Activated CD4-positive, alpha-beta T cell treated with anti-CD3 and anti-CD28 coated beads, Interleukin-2, amount 50 U/mL, for 16 hours (primary cell): ENCODE measurements around the gene CACNA2D3.

Source experiments
- DNase-seq: peaks from one replicate; pipeline ENCODE4 v3.0.0-alpha.2; 2020

CACNA2D3 gene

DNA sequence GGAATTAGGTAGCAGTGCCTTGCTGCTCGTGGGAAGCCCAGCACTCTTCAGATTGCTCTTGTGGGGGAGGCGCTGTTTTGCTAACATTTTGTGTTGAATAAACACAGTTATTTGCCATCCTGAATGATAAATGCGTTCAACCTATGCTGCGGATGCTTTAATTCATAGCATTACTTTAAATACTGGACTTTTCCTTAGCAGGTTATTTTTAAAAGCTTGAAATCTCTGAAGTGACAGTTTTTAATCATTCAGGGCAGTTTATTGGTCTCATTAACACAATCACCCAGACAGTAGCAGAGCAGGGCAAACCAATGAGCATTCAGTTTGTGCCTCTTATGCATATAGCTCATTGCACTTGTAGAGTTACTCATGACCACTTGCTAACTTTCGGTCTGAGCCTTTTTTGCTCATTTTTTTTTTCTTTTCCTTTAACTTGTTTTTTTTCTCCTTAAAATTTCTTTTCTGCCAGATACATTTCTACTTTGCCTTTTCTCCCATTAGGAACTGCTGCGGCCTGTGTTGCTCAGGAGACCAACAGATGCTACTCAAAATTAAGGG lies 5.2 kb downstream of the CACNA2D3 start:
- DNase-seq: no peak

DNA sequence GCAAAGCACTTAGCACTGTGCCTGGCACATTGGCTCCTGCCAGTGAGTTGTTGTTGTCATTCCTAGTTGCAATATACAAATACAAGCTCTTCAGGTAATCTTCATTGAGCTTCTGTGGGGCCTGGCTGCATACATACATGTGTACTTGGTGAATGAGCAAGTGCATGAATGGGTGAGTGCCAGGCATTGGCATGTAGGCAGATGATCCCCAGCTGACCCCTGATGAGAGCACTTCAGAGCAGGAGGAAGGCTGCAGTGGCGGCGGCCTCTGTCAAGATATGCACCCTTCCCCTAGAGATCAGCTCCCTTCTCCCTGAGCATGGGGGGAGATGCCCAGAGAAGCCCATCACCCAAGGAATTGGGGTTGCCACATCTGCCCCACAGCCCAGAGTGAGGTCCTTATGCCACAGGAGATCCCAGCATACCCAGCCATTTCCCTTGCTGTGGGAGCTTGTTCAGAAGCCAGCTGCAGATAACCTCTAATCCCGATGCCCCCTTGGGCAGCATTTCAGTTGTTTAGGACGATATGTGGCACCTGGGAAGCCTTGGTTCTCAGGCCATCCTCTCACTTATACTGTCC lies 8.8 kb downstream of the CACNA2D3 start:
- no peak for DNase-seq

DNA sequence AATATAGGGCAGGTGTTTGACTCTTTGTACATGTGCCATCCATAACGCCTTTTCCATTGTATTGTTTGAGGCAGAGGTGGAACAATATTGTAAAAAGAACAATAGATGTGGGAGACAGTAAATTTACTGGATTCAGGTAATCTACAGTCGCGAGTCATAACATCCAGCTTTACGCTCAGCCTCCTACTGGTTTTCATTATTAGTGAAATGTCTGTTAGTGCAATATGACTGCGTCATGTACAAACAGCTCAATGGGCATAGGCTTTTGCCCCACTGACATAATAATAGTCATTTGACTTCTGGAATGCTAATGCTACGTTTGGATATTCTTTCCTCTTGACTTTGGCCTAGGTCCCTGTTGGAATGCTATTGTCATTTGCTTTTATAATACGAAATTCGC lies 9.5 kb downstream of the CACNA2D3 start:
- no peak for DNase-seq

DNA sequence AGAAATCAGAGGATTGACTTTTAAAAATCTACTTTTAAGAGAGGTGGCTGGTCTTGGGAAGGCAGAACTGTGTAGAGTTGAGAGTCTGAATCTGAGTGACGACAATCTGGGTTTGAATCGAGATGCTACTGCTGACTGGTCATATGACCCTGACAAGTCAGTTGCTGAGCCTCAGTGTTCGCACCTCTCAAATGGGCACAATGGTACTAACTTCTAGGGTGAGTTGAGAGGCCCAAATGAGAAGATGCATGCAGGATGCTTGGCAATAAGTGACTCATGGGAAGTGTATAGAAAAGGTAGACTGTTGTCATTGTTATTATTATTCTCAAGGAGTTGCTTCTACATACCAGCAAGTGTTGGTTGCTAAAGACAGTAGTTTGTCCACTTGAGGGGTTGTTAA lies 10.3 kb downstream of the CACNA2D3 start:
- DNase-seq: no peak

DNA sequence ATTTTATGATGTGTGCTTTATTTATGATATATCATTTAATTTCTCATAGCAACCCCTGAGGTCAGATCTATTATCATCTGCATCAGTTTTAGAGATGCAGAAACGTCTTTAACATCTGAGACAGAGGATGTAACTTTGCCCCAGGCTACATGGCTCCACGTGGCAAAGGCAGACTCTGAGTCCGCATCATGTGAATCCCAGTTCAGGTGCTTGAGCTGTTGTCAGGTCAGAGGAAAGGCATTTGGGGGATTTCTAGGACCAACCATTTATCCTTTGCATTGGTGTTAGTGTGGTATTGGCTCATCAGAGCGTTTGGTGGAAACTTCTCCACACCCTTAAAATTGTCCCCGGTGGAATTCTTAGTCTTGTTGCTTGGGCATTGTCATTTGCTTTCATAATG lies 10.8 kb downstream of the CACNA2D3 start:
- DNase-seq: no peak

DNA sequence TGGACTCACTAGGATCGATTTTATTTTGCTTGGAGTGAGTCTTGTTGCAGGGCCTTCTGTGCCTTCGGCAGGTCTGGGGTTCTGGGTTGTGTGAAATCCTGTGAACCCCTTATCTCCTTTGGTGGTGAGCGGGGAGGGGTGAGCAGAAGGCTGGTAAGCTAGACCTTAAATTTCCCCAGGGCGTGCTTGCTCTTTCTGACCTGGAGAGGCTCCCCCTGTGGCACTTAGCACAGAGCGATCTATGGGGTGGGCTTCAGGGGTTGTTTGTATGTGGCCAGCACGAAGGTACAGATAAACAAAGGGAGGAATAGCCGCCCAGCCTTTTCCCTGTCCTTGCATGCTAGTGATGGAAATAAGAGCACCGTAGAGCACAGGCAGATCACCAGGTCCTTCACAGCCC lies 11.8 kb downstream of the CACNA2D3 start:
- no peak for DNase-seq

DNA sequence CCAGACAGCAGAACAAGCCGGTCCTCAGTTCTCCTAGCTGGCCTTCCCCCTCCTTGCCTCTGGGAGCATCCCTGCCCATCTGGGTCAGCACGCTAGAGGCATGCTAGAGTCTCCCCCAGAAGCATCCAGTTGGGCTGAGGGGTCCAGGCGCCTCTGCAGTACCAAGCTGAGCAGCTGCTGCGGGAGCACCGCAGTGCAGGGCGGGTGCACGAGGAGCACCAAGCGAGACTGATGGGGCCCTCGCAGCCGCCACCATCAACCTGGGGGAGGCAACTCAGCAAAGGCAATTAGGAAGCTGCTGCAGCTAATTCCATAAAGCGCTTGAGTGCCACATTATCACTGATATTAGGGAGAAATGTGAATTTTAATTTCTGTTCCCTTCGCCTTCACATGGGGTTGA lies 12.4 kb downstream of the CACNA2D3 start:
- DNase-seq: no peak

DNA sequence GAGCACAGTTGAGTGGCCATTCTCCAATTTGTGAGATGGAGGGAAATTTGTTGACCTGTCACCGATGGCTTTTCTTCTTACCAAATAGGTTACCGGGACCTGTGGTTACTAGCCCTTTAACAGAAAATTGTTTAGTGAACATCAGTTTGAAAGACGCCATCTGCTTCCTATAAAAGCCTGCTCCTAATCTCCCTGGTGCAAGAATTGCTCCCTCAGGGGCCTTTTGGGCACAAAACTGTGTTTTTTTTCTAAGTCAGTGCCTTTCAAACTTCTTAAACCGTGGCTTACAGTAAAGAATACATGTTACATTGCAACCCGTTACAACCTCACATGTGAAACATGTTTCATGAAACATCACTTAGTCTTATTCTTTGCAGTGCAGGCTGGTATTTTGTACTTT lies 15.0 kb downstream of the CACNA2D3 start:
- no peak for DNase-seq

DNA sequence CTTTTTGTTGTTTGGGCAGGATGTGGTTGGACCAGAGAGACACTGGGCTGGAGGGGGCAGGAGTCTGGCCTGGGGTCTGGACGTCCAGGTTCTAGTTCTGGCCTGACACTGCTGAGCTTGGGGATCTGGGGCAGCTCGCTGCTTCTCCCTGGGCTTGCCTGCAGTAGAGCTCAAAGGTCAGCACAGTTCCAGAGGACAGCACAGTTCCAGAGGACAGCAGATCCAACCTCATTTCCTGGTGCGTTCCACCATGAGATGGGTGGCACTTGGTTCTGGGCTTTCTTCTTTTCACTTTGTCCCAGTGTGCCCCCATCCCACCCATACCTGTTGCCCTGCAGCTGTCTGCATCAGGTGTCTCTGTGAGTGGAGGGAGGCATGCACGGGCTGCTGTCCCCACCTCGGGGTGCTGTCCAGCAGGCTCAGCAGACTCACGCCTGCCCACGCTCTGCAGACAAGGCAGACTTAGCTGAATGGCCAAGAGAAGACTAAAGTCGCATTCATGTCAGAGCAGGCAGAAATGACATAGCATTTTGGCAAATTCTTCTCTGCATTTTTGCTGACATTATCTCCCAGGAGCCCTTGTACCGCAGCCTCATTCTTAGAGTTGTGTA lies 16.7 kb downstream of the CACNA2D3 start:
- DNase-seq: no peak

DNA sequence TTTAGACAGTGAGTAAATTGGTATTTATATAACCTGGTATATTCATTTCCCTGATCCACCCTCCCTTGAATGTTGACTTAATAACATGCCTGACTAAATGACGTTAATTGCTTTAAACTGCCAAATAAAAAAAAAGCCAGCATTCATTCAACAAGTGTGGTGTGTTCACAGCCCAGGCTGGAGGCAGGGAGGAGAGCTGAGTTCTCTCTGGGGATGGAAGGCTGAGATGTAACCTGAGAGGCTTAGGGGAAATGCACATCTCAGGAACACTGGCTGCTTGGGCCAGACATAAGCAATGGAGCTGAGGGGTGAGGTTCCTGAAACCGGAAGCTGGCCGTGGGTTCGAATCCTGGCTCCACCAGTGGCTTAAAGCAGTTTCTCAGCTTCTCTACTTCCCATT lies 17.3 kb downstream of the CACNA2D3 start:
- DNase-seq: no peak

DNA sequence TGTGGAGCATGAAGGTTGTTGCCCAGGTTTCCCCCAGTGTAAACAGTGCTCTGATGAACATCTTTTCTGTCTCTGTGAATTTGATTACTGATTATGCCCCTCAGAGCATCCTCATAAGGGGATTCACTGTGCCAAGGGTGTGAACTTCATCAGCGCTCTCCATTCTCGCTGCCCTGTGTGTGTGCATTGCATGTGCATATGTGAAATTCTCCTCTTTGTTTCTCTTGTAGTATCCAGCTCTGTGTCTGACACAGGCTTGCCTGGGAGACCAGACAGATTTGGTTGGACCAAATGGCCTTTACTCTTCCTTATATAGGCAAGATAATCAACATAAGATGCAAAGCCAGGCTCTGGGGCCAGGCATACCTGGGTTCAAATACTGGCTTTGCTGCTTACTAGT lies 21.9 kb downstream of the CACNA2D3 start:
- DNase-seq: no peak

DNA sequence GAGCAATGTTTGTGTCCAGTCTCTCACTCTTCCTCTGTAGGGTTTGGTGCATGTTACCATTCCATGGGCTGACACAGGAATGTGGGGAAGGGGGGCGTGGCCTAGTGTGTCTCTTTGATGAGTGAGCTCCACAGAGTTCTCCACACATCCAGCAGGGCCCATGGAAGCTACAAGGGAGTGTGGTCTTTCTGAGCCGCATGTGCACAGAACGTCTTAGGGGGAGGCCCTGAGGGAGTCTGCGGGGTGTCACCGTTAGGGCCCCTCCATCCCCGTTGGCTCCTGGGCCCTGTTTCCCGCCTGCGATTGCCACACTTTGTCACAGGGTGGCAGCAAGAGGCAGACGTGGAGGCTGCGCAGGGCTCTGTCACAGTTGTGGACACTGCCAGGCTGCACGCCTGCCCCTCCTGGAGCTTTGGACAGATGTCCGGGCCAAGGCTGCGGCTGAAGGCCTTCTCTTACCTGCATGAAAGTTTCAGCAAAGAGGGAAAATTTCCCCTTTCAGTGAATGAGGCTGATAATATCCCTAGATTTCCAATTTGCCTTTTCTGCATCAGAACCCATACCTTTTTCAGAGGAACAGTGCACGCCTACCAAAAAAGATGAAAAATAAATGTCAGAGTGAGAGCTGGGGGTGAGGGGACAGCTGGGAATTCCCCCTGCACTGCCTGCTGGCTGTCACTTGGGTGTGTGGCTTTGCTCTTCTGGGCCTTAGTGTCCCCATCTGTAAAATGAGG lies 24.3 kb downstream of the CACNA2D3 start:
- DNase-seq: peak; percentile 21

DNA sequence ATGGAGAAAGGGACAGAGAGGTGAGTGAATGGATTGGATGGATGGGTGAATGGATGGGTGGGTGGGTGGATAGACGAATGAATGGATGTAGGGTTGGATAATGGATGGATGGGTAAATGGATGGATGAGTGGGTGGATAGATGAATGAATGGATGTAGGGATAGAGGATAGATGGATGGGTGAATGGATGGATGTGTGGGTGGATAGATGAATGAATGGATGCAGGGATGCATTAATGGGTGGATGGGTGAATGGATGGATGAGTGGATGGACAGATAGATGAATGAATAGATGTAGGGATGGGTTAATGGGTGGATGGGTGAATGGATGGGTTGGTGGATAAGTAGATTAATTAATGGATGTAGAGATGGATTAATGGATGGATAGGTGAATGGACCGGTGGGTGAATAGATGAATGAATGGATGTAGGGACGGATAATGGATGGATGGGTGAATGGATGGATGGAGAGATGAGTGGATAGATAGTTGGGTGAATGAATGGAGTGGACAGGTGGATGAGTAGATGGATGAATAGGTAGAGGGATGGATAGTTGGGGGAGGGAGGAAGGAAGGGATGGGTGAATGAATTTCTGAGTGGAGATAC lies 28.6 kb downstream of the CACNA2D3 start:
- no peak for DNase-seq

DNA sequence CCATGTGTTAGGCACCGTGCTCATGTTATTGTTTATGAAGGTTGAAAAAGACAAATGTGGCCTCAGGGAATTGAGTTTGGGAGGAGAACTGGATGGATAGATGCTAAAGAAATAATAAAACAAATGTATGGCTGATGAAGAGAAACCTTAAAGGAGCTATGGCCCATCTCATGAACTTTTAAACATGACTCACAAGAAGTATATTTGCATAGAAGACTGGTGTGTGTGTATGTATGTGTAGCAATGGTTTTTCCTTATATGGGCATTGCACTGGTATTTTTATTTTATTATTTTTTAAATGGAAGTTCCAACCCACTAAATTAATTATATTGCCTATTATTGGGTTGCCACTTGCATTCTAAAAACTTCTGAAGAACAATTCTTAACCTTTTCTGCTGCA lies 31.1 kb downstream of the CACNA2D3 start:
- no peak for DNase-seq

DNA sequence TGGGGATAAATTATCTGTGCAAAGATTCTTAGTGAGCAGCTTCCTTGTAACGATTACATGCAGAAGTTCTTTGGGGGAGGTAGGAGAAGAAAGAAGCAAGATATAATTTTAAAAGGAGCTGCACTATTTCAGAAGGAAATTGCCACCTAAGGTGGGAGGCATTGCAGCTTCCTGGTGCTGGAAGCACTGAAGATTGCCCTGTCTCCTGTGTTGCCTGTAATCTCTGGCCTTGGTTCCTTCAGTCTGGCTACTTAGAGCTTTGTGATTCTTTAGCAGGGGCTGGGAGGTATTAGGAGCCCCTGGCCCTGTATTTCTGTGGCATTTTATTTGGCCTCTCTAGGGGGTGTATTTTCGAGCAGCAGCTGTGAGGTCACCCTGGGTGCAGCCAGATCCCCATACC lies 35.5 kb downstream of the CACNA2D3 start:
- DNase-seq: no peak

DNA sequence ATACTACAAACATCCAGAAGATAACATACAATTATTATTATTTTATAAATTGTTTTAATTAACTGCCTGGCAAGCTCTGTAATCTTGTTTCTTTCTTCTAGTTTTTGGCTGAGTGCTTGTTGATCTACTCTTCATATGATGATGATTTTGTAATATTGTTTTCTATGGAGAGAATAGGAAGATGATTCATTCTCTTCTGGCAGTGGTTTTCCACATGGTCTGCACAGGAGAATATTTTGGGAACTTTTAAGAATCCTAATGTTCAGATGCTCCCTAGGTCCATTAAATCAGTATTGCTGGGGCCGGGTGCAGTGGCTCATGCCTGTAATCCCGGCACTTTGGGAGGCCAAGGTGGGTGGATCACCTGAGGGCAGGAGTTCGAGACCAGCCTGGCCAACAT lies 37.6 kb downstream of the CACNA2D3 start:
- no peak for DNase-seq

DNA sequence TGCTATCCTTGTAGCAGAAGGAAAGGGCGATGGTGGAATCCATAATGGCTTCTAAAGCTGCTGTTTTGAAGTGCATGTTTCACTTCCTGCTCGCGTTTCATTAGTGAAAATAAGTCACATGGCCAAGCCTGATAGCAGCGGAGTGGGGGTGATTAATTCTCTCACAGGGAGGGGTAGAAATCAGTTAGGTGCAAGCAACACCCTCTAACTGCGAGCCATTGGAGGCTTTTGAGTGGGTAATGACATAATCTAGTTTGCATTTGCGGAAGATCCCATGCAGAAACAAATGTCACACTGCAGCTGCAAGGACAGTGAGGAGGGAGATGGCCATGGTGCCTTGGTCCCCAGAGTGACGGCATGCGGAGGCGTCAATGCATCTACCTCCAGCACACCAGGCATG lies 41.1 kb downstream of the CACNA2D3 start:
- DNase-seq: no peak

DNA sequence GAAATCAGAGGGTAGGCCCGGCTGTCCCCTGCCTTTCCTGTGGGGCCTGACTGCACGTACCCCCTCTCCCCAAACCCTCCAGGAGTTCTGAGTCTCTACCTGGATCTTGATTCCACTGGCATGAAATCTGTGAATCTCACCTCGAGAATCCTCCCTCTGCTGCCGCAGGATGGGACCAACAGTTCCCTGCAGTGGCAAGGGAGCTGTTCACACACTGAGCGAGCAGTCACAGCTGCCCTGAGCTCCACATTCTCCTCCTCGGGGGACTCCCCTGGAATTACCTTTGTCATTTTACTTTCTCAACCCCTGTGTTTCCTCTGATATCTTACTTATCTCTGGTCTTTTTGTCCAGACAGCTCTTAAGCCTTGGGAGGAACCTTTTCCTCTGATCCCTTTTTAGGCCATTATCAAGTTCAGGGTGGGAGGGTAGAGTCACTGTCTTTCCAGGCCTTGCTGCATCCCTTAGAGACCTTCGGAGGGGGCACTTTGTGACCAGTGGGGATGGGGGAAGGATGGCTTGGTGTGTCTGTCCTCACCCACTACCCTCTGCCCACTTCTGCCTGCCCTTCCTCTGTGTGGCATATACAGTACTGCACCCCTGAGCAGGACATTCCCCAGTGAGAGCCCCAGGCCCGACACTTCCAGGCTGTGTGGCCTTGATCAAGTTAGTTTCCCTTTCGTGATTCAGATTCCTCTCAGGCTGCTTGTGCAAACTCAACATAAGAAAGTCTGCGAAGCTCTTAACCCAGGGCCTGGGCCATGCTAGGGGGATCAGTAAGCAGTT lies 42.0 kb downstream of the CACNA2D3 start:
- no peak for DNase-seq

DNA sequence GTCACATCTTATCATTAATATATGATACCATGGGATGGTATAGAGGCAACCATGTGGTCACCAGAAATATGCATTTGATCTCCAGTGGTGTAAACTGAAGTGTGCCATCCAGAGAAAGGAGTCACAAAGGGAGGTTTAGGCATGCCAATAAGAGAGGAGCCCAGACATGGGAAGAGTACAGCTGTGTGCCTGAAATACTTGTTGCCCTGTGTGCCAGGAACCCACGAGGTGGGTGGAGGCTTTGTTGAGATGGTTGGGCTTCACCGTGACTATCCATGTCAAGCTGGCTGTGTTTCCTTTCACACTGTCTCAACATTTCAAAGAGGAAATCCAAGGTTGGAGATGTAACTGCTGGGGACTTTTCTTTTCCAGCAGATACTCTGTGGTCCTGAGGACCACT lies 43.5 kb downstream of the CACNA2D3 start:
- DNase-seq: no peak

DNA sequence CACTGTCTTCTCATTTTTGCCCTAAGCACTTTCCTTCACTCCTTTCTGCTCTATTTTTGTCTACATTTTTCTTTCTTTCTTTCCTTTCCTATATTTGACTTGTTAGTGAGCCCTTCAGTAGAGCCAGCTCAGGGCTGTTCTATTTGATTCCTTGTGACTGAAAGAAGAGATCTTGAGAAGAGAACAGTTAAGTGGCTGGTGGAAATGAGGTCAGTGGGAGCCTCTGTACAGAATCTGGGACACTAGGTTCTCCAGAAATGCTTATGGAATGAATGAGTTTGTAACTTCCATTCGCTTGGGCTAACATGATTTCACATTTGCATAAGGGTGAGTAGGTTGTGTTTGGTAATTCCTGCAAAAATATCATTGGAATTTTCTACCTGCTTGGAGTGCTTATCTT lies 45.6 kb downstream of the CACNA2D3 start:
- DNase-seq: no peak

DNA sequence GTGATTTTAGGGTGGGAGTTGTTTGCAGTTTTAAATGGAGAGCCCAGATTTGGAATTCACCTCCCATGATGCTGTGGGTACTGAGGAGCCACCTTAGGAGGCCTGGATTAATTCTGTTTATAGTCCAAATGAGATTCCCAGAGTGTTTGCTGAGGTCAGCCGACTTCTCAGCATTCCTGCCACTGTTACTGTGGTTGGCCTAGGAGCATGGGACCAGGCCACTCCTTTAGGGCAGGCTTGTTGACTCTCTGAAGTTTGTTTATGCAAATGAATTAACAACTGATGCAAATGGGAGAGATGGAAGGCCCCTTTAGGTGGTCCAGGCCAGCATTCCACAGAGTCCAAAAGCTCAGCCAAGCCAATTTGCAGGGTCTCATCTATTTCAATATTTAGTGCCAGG lies 46.1 kb downstream of the CACNA2D3 start:
- DNase-seq: no peak

DNA sequence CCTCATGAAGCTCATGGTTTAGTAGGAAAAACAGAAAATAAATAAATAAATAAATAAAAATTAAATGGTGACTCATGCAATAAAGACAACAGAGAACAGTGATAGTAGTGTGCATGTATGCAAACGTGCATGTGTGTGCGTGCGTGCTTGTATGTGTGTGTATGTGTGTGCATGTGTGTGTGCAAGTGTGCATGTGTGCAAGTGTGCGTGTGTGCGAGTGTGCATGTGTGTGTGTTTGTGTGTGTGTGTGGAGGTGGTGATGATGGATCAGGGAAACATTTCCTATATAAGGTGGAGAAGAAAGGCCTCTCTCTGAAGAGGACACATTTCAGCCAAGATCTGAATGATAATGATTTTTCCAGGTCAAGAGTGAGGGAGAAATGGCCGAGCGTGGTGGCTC lies 47.2 kb downstream of the CACNA2D3 start:
- DNase-seq: no peak

DNA sequence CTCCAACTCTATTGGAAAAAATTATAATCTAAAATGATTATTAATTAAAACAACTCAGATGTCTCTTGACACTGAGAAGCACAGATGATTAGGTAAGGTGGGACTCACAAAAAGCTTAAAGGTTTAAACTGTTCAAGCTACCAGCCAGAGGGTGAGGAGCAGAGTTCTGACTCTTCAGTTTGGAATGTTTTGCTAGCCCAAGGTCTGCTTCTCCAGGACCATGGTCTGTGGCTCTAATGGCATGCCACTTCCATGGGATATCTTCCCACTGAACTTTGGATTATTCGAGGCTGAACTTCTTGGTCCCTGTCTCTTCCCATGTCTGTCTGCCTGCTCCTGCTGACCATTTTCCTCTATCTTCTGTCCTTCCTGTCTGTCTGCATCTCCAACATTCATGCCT lies 49.2 kb downstream of the CACNA2D3 start:
- DNase-seq: no peak
